ENCODE measurements around the gene LFNG.
"Not testable (repeated sequence)": the region's sequence is repeated elsewhere in the genome, so short reads cannot be mapped to it uniquely, and the experiment has no call there.

The LFNG gene

DNA sequence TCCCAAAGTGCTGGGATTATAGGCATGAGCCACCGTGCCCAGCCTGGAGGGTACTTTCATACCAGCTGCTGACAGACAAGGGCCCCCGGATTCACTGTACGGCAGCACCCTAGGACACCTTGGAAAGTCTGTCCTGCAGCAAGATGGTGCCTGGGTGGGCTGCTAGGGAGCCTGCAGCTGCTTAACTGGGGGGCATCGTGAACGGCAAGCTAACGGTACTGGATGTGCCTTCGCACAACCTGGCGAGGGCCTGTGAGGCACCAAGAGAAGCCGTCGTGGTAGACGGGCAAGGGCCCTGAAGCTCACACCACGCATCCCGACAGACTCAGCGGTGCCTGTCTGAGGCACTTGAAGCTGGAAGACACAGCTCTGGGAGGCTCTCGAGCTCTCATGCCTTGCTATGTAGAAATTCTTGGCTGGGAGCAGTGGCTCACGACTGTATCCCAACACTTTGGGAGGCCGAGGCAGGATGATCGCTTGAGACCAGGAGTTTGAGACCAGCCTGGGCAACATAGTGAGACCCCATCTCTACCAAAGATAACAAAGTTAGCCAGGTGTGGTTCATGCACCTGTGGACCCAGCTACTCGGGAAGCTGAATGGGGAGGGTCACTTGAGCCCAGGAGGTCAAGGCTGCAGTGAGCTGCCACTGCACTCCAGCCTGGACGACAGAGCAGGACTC, 26.3 kb downstream of the LFNG start:
- DNase-seq (ENCODE audit: low read depth in 2 of 2), result no peak

DNA sequence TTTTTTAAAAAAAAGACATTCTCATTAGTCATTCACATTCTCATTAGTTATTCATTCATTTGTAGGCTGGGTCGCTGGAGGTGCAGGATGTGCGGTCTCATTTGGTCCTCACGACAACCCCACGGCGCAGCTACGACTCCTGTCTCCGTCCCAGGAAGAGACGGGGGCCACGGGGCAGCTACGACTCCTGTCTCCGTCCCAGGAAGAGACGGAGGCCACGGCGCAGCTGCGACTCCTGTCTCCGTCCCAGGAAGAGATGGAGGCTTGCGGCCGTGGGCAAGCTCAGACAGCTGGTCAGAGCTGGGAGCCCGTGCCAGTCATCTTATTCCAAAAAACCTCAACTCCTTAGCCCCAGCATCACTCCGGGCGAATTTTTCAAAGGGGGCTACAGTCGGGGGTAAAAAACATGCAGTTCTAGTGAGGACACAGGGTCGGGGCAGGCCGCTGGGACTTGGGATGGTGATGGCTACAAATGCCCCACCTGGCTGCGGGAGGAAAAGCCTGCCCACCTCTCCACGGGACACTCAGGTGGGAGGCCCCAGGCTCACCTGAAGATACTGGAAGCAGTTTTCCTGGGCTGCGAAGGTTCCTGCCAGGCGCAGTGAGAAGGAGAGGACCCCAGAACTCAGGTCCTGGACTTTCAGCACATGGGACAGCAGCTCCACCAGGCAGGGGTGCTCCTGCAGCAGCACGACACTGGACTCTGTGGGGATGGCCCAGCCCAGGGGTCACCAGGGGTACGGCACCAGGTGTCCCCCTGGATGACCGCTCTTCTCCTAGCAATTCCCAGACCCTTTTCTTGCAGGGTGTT, 27.4 kb downstream of the LFNG start:
- no peak for DNase-seq (ENCODE audit: low read depth in 2 of 2)

DNA sequence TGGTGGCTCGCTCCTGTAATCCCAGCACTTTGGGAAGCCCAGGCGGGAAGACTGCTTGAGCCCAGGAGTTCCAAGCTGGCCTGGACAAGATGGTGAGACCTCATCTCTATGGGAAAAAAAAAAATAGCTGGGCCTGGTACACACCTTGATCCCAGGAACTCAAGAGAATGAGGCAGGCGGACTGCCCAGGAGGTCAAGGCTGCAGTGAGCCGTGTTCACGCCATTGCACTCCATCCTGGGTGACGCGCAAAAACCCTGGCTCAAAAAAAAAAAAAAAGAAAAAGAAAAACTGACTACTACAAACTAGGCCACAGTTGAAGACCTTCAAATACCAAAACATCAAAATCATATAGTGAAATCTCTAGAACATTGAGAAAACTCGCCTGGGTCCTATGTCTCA, 31.8 kb downstream of the LFNG start:
- DNase-seq (ENCODE audit: low read depth in 2 of 2), result no peak

DNA sequence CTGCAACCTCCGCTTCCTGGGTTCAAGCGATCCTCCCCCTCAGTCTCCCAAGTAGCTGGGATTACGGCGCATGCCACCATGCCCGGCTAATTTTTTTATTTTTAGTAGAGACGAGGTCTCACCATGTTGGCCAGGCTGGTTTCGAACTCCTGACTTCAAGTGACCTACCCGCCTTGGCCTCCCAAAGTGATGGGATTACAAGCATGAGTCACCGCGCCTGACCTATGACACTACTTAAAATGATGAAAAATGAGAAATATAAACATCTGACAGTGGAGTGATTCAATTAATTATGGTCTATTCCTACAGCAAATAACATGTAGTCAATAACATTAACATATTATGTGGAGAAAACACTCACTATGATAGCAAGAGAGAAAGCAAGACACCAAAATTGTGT, 33.5 kb downstream of the LFNG start:
- no peak for DNase-seq (ENCODE audit: low read depth in 2 of 2)

DNA sequence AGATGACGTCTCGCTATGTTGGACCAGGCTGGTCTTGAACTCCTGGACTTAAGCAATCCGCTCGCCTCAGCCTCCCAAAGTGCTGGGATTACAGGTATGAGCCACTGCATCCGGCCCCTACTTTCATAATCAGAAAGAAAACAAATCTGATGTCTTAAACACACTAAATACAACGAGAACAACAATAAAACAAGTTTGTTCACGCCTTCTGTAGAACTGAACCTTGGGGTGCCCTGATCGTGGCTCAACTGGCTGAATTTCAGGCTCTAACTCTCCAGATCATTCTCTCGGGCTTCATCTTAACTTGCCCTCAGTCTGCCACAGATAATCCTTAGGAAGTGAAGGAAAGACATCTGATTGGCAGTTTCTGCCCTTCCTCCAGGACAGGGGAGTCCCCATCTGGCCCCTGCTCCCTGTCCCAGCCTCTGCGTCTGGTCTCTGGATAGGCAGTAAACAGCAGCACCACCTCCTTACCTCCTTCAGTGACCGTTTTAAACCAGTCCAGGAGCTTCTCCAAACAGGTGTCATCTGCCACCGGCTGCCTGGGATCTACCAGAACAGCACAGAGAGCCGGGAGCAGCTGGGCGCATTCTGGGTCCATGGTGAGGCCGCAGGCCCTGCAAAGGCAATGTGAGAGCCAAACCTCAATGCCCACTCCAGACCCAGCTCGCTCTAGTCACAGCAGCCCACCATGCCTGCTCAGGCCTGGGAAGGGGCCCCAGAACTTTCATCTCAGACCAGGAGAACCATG, 34.4 kb downstream of the LFNG start:
- DNase-seq (ENCODE audit: low read depth in 2 of 2), result no peak

DNA sequence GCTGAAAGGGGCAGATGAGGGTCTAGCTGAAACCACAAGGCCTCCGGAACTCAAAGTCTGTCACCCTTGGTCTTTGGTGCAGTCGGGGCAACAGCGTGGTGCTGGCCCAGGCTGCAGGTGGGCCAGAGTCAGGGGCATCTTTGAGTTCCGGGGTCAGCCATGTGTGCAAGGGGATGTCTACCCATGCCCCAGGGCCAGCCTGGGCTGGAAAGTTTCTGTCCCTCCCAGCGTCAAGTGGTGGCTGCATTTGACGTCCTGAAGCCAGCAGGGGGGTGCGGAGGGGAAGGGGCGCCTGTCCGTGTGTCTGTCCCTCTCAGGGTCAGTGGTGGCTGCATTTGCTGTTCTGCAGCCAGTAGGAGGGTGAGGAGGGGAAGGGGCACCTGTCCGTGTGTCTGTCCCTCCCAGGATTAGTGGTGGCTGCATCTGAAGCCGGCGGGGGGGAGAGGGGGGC, 35.1 kb downstream of the LFNG start:
- no peak for DNase-seq (ENCODE audit: low read depth in 2 of 2)

DNA sequence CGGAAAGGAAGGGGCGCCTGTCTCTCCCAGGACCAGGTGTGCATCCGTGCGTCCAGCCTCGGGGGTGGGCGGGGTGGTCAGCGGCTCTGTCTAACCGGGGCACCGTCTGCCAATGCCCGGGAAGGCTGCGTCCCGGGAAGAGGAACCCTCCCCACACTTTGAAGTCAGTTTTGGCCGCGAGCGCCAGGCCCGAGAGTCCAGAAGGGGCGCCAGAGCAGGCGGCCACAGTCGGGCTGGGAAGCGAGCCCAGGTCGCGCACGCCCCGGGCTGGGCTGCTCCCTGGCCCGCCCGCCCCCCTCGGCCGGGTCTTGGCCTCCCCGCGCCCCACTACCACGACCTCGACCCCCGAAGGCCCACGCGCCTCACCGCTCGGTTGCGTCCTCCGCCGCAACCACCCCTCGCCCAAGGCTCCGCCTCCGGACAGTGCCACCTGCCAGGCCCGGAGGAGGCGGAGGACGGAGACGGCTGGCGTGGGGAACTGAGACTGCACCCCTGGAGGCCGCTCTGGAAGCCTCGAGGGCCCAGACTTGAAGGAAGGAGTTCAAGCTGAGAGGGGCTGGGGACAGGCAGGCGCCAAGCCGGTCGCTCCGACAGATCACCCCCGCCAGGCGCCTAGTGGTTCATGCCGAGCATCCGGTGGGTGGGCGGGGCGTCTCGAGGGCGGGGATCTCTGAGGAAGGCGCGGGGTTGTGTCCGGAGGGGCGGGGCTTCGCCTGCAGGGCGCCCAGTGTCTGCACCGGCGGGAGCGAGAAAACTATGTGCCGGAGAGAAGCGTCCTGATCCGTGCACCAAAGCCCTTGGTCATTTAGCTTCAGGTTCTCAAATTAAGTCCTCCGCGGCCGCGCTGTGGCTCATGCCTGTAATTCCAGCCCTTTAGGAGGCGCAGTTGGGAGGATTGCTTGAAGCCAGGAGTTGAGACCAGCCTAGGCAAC, 35.8 kb downstream of the LFNG start, which contains the start of gene BRAT1:
BRAT1 (minus strand) TSS at position 404 of the 932 bp plus-strand sequence. CDS start 1,093 bp downstream, outside the sequence.
- peak; percentile 97 for DNase-seq (ENCODE audit: low read depth in 2 of 2)

DNA sequence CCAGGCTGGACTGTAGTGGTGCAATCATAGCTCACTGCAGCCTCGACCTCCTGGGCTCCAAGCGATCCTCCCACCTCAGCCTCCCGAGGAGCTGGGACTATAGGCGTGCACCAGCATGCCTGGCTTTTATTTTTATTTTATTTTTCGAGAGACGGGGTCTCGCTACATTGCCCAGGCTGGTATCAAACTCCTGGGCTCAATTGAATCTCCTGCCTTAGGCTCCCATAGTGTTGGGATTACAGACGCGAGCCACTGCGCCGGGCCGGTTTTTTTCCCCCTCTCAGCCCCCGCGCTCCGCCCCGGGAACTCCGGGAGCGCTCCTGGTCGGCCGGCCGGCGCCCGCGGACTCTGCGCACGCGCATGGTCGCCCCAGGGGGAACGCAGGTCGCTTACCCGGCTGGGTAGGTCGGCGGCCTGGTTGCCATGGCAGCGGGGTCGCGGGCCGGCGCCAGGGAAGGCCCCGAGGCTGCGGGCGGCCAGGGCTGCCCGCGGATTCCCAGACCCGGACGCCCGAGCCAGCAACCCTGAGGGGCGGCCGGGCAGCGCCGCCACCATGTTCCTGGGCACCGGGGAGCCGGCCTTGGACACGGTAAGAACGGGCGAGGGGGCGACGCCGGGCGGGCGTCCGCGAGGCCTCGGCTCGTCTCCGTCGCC, 39.2 kb downstream of the LFNG start, which contains the start of gene IQCE:
IQCE (plus strand) TSS at position 351 of the 654 bp plus-strand sequence; CDS start at position 554, 203 bp downstream.
- DNase-seq (ENCODE audit: low read depth in 2 of 2), result peak; percentile 86 to 87

DNA sequence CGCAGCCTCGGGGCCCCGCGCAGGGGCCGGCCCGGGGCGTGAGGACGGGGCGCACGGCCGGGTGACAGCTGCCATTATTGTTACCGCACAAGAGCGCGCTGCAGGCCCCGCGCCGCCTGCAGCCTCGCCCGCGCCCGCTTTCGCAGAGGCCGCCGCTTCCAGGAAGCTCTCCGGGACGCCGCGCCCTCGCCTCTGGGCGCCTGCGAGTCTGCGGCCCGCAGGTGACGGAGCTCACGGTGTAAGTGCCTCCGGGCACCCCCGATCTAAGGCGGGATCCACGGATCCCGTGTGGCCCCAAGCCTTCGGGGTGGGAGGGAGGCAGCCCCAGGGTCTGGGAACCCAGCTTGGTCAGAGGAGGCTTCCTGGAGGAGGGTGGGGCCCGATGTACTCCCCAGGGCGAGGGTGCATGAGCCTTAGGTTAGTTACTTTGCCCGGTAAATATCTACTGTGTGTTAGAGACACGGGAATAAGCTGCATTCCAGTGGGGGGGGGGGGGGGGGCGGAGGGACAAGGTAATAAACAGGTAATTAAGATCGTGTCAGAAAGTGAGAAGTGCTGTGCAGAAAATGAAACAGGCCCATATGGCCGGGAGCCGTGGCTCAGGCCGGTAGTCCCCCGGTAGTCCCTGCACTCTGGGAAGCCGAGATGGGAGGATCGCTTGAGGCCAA, 39.8 kb downstream of the LFNG start:
- peak in 1 of 2 donors; percentile 27 for DNase-seq (ENCODE audit: low read depth in 2 of 2)

DNA sequence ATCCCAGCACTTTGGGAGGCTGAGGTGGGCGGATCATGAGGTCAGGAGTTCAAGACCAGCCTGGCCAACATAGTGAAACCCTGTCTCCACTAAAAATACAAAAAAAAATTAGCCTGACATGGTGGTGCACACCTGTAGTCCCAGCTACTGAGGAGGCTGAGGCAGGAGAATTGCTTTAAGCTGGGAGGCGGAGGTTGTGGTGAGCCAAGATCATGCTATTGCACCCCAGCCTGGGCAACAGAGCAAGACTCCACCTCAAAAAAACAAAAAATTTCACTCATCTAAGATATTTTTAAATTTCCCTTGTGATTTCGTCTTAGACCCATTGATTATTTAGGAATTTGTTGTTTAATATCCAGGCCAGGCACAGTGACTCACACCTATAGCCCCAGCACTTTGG, 44.4 kb downstream of the LFNG start:
- not testable (repeated sequence) for DNase-seq (ENCODE audit: low read depth in 2 of 2)

DNA sequence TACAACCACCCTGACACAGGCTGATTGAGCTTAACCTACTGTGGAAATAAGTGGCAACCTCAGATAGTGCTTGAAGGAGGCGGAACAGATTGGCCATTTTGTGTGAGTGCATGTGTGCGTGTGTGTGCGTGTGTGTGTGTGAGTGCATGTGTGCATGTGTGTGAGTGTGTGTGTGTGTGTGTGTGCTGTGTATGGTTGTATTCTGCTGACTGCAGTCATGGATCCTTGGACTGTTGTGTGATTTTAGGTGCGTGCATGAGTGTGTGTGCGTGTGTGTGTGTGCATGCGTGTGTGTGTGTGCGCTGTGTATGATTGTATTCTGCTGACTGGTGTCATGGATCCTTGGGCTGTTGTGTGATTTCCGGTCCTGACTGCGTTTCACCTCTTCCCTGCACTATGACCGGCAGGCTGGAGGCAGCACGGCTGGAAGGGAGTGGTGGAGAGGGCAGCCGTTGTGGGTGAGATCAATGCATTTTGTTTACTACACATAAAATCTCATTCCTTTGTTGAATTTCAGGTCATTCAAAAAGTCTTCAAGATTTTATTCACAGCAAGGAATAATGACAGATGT, 45.5 kb downstream of the LFNG start:
- no peak for DNase-seq (ENCODE audit: low read depth in 2 of 2)

DNA sequence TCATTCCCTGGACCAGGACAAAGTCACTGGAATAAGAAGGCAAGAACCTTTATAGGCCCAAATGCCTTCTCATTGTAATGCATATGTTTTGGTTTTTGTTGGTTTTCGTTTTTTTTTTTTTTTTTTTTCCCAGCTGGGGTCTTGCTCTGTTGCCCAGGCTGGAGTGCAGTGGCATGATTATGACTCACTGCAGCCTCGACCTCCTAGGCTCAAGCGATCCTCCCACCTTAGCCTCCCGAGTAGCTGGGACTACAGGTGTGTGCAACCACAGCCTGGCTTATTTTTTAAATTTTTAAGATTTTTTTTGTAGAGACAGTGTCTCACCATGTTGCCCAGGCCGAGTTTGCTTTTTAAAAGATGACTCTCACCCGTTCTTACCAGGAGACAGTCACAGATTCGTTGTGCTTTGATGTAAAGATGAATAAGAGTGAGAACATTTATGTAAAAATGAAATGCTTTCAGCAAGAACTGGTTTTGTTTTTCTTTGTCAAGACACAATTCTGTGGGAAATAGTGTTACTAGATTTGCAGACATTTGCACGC, 46.8 kb downstream of the LFNG start:
- DNase-seq (ENCODE audit: low read depth in 2 of 2), result no peak

DNA sequence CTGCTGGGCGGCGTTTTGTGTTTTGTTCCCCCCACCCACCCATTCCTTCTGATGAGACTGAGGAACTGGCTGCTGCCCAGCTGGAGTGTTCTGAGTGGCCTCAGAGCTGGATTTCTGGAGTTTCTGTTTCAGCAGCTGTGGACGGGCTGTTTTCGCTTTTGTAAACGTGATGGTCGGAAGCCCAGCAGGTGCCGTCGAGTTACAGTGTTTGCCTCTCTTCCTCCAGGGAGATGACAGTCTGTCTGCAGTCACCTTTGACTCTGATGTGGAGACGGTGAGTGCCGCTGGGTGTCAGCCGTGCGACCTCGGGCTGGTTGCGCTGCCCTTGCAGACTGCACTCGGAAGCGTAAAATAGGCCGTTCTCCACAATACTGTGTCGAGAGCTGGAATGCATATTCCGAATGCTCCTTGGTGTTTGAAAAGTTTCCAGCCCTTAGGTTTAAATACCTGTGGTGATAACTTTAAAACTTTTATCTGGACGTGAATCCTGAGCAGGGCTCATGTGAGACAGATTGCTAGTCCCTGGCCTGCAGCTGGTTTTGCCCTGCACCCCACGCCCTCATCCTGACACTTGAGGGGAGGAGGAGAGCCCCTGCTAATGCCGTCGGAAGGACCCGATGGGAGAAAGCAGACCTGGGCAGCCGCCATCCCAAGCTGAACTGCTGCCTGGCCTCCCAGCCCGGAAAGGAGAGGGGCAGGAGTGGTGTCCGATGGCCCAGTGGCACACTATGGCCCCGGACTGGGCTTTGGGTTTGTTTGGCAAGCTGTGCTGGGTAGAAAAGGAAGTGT, 47.5 kb downstream of the LFNG start:
- peak in 1 of 2 donors; percentile 26 for DNase-seq (ENCODE audit: low read depth in 2 of 2)

DNA sequence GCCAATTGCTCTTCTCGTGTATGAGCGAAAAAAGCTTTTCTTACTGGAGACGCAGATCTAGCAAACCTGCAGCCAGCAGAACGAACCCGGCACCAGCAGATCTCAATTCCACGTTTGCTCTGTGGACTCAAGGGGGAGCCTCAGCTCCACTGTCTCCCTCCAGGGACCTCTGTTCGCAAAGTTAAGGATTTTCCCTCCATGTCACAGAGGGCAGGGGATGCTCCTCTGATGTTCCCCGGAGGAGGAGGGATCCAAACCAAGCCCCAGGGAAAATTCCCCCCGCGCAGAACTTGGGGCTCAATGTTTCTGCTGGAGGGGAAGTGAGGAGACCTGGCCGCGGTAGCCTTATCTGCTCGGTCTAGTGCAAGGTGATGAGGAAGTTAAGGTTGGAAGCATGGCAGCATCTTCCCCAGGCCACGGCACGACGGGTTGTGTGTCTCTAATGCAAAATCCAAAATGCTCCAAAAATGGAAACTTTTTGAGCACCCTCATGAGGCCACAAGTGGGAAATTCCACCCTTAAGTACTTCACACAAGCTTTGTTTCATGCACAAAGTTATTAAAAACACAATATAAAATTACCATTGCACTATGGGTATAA, 48.2 kb downstream of the LFNG start:
- DNase-seq (ENCODE audit: low read depth in 2 of 2), result no peak

DNA sequence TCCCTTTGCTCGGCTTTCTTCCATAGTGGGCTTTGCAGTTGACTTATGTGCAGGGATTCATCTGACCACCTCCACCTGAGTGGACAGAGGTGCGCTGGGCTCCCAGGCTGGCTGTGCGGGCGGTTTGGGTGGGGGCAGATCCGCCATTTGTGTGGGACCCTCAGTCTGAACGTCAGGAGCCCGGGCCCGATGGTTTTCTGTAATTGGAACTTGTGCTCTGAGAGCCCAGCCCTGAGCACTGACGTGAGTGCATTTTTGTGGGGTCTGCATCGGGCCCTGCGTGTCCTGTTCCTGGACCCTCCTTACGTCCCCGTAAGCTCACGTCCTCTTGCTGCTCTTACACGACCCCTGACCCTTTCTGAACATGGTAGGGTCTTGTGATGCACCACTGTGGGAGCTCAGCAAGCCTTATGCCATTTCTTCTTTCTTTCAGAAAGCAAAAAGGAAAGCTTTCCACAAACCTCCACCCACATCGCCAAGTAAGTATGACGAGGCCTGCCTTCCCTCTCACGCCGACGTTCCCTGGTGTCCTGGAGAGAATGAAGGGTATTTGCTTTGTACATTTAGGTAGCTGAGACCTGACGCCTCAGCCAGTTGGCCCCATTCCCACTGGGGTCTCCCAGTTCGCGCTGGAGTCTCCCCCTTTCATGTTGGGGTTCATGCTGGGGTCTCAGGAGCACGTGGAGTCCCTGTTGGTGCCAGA, 49.1 kb downstream of the LFNG start:
- DNase-seq (ENCODE audit: low read depth in 2 of 2), result no peak

DNA sequence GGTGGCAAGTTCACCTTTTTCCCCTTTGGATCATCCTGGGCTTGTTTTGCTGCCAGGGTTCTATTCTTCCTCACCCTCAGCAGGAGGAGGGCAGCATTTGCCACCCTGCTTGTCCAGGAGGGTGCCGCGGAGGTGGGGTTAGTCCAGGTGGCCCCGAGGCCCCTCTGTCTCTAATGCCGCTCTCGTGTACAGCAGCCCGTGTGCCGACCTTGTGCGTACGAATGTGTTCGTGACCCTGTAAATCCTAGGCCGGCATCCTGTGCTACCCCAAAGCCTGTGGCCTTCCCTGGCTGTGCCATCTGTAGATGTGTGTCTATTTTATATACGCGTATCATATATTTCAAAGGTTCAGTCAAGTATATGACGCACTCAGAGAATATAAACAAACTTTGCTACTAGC, 49.8 kb downstream of the LFNG start:
- no peak for DNase-seq (ENCODE audit: low read depth in 2 of 2)

DNA sequence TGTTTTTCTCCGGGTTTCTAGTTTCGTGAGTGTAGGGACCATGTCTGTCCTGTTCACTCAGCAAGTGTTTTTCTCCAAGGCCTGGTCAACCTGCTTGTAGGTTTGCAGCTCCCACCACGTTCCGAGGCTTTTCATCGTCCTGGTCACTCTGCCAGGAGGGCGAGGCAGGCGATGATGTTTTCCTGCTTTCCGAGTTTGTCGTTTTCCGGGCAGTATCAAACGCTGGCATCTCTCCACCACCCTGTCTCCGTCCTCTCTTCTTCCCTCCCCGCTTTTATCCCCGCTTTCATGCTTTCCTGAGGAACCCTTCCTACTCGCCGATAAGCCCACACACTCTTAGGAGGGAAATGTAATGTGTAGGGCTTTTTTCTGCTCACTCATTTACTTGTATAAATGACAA, 50.4 kb downstream of the LFNG start:
- no peak for DNase-seq (ENCODE audit: low read depth in 2 of 2)

DNA sequence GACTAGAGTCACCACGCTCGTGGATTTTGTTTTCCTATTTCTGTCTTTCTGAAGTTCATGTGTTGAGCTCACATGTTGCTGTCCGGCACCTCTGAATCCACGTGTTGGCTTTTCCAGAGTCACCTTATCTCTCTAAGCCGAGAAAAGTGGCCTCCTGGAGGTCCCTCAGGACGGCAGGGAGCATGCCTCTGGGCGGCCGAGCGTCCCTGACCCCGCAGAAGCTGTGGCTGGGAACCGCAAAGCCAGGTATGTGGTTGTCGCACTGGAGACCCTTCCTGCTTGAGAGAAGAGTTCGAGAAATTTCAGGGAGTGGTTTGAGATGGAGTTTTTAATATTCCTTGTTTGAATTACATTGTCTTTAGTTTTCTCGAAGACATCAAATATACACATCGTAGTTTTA, 51.8 kb downstream of the LFNG start:
- no peak for DNase-seq (ENCODE audit: low read depth in 2 of 2)
